ENCODE measurements around the gene KRTAP27-1.

DNA sequence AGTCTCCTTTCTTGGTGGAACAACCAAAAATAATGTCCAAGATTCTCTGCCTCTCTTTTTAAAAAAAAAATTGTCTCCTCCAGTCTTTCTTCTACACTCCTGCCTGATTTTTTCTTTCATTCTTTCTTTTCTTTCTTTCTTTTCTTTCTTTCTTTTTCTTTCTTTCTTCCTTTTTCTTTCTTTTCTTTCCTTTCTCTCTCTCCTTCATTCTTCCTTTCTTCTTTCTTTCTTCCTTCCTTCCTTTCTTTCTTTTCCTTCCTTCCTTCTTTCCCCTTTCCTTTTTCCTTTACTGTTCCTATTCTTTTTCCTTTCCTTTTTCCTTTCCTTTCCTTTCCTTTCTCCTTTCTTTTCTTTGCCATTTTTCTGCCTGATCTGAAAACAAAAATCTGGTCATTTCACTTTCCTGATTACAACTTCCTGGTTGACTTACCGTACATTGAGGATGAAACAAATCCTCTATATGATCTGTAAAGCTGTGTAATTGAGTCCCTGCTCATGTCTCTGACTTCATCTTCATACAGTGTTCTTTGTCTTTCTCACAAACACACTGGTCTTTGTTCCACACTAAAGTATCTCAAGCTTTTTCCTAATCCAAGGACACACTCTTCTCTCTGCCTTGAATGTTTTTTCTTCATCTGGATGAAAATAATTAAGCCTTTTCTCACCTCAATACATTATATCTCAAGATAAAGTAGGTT, 17.0 kb upstream of the KRTAP27-1 start:
- TF ChIP-seq, protein P1, sequence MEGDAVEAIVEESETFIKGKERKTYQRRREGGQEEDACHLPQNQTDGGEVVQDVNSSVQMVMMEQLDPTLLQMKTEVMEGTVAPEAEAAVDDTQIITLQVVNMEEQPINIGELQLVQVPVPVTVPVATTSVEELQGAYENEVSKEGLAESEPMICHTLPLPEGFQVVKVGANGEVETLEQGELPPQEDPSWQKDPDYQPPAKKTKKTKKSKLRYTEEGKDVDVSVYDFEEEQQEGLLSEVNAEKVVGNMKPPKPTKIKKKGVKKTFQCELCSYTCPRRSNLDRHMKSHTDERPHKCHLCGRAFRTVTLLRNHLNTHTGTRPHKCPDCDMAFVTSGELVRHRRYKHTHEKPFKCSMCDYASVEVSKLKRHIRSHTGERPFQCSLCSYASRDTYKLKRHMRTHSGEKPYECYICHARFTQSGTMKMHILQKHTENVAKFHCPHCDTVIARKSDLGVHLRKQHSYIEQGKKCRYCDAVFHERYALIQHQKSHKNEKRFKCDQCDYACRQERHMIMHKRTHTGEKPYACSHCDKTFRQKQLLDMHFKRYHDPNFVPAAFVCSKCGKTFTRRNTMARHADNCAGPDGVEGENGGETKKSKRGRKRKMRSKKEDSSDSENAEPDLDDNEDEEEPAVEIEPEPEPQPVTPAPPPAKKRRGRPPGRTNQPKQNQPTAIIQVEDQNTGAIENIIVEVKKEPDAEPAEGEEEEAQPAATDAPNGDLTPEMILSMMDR (IDR thresholded peaks at IDR 0.05), result no peak
- TF ChIP-seq POLR2A (IDR thresholded peaks at IDR 0.05), result no peak
